H1 (cell line): ENCODE measurements around the gene CARD11. TPM values are rescaled to one million over a fixed set of nuclear protein-coding genes. Genes with fewer than 3 reads are reported as not detected.

Experiments
- CHD2 ChIP-seq: IDR thresholded peaks from 2 replicates; pipeline ENCODE4 v1.6.1; 2012; ENCODE audit warnings: low read length, improper control_type of control experiment
- CREB1 ChIP-seq: IDR thresholded peaks from 2 replicates; pipeline ENCODE4 v1.6.1; 2012; ENCODE audit warnings: inconsistent platforms
- KDM1A ChIP-seq: fragments of 200-600, 300-600 bp; sonication (generic); IDR thresholded peaks from 2 replicates; pipeline ENCODE4 v1.7.1; 2016; ENCODE audit warnings: mild to moderate bottlenecking, low read length, borderline replicate concordance
- RNF2 ChIP-seq: fragments of 200-900, 300-1000 bp; sonication (generic); IDR thresholded peaks from 2 replicates; pipeline ENCODE4 v1.7.1; 2016; ENCODE audit warnings: borderline replicate concordance, low read depth, mild to moderate bottlenecking, antibody characterized with exemption, low read length; ENCODE audit not compliant: poor library complexity, severe bottlenecking; ENCODE audit errors: missing control alignments
- SRF ChIP-seq: IDR thresholded peaks from 2 replicates; pipeline ENCODE4 v1.6.1; 2011; ENCODE audit warnings: mild to moderate bottlenecking, low read depth, low read length, moderate library complexity
- polyA plus RNA-seq, 7 experiments: library from polyadenylated mRNA; depleted of rRNA in 3 of 7; stranded (reverse) in 5 of 7; unstranded in 2 of 7; fragments of >200 nt in 5 of 7; fragments of 200-250 nt in 2 of 7; gene quantifications; 1 replicate in 5 of 7; 2 replicates in 1 of 7; 4 replicates in 1 of 7; pipeline versions ENCODE4 v1.2.1 to v1.2.3, GENCODE V29; 2011 to 2013; ENCODE audit warnings: missing spikeins in 2 of 7, mixed read lengths in 2 of 7
- total RNA-seq: library from RNA; stranded (reverse); fragmentation: NEBNext Ultra II Directional; extraction: Animal tissue kit (Norgen Biotek cat#: 25700); gene quantifications from 2 replicates; pipeline ENCODE4 v1.2.1, GENCODE V29; 2021

The CARD11 gene
- total and polyA plus RNA-seq, 2 of the 8 experiments (the other 6 are each of a cell fraction or from before 2014, with no cell fraction given) = 12.6 to 29.8 TPM

DNA sequence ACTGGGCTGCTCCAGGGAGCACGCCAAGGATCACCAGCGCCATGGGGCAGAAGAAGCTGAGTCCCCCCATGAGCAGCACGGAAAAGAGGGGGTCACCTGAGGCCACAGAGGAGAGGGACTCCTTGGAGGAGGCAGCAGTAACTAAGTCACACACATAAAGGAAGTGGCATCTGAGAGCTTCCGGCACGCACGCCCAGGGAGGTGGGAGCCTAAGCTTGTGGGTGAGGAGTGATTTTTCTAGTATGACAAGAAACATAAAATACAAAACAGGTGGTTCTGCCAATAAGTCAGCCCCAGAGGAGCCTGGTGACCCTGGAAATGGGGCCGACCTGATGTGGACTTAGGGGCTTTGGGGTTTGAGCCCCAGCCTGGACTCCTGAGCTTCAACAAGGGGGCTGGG lies 60.8 kb downstream of the CARD11 start (continued):
- TF ChIP-seq SRF = no peak
- TF ChIP-seq CHD2 = no peak
- TF ChIP-seq CREB1 = no peak
- no peak for TF ChIP-seq KDM1A
- no peak for TF ChIP-seq RNF2
